T follicular helper cell (primary cell): ENCODE measurements around the gene ST8SIA1.

Experiments
- DNase-seq: peaks from one replicate; pipeline ENCODE4 v3.0.0-alpha.2; 2020; ENCODE audit warnings: low read depth

ST8SIA1 gene

DNA sequence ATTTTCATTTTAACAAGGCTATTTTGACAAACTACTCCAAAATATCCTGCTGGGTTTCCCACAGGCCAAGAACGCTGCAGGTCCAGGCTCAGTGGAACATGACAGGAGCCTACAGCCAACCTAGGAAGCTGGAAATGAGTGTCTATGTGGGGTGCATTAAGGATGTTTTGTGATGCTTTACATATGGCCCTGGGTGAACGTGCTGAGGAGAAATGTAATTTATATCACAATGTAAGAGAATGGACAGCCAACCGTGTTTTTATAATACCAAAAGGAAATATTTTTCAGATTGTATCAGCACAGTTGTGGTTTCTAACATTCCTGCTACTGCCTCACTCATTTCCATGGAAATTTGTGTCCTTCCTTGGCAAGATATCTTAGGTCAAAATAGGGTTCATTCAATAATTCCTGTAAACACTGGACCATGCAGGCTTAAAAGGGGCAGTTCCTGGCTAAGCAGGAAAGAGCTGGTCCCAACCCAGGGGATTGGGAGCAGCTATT is 51.5 kb downstream of the ST8SIA1 start:
- no peak for DNase-seq

DNA sequence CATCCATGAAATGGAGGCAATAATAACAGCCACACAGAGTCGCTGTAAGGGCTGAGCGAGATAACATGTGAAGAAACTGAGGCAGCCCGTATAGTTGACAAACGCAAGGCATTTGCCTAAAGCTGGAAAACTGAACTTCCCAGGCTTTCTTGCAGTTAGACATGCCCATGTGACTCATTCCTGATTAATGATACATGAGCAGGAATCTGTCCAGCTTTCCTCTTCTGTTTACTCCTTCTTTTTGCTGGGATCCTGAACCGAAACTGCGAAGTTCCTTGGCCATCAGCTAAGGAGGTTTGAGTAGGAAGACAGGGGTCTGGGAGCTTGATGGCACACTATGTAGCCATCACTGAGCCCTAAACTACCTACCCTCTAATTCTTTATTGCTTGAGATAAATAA is 52.2 kb downstream of the ST8SIA1 start:
- DNase-seq: no peak

DNA sequence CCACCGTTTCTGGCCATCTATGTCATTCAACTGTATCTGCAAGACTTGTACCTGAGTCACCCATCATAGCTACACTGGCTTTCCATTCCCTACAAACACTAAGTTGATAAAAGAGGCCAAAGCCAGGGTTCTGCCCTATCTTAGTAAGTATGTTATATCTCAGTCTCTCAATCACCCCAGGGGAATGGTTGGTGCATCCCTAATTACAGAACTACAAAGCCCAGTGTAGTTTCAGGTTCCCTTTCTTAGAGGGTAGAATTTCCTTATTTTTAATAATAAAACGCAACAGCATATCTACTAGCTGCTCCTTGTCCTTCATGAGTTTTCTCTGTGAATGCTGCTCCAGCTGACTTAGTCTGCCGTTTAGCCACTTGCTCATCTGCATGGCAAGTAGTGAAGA is 57.6 kb downstream of the ST8SIA1 start:
- no peak for DNase-seq

DNA sequence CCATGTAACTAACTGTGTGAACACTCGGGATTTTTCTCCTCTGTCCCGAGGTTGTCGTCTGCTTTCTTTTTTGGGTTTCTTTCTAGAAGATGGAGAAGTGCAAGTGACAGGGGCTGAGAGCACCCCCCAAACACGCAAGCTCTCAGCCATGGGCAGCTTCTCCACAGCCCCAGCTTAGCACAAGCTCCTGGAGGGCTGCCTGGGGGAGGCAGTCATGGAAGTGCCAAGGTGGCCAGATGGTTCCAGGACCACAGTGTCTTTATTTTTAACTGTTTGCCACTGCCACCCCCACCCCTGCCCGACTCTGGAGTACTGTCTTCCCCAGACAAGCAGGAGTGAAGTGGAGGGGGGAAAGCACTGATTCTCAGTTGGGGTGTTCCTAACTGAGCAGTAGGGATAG is 58.2 kb downstream of the ST8SIA1 start:
- DNase-seq: no peak

DNA sequence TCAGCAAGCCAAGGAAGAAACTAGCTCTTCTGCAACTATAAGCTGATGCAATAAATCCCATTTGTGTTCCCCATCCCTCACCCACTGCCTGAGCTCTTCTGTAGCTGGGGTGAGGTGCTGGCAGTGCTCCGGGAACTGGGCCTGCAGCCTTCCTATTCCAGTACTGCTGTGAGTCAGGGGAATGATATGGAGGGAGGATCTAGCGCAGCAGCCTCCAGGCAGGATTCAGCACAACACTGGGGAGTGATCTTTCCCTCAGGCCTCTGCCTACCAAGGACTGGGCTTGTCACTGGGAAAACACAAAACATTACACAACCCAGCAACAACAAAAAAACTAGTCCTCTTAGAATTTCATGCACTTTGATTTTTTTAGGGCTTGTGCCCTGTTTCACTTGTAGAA is 58.7 kb downstream of the ST8SIA1 start:
- DNase-seq: no peak

DNA sequence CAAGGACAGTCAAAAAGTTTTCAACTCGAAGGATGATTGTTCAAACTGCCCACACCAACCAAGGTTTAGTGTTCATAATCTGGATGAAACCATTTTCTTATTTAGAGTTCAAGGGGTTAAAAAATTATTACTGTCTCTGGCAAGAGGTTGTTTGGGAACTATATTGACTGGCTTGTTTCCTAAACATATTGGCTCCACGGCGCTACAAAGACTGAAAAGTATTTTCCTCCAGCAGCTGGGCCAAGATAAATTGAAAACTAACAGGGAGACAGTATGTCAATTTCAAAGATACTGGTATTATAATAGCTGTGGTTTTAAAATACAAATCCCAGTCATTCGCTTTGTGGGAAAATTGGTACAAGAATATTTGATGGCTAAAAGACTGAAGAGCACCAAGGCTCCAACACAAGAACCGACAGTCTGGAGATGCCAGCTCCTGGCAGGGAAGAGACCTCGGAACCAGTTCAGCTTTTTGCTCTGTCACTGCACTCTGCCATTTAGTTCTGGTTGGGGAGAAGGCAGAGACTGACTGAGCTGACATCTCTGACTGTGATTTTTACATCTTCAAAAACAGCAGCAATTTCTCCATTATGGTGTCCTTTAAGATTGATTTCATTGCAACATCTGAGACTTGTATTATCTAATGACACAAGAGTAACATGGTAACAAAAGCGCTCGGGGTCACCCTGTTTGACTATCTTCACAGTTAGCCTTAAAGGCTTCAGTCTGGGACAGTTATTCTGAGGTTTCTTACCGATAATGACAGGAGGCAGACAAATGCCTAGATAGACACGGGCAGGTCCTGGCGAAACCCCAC is 62.0 kb downstream of the ST8SIA1 start:
- no peak for DNase-seq

DNA sequence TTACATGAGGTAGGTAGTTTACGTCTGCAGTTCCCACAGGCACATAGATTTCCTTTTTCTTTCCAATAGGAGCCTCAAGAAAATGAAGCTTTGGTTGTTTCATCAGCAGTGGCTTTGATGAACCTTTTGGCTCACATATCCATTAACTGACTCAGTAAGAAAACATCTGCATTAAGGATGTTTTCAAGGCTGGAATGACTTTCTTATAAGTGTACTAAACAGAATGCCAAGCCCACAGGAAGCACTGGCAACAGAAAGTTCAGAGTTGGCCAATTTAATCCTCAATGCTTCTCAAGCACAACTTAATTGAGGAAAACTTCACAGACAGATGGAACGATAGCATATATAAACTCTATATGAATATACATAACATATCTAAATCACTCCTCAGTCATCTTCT is 63.5 kb downstream of the ST8SIA1 start:
- DNase-seq: no peak

DNA sequence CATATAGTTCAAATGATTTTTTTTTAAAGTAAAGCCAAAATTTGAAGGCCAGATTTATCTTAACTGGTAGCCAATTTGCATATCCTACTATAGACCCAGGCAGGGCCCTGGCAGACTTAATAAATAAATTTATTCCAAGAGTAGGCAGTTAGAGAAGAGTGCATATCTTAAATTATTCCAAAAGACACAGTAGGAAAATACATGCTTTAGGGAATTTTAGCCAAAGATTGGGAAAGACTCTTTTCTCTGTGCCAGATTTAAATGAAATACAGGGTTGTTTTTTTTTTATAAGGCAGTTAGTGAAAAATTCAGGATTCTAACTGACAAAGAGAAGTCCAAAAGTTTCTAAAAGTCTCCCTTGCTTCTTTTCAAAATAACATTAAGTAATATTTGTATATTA is 65.5 kb downstream of the ST8SIA1 start:
- DNase-seq: no peak

DNA sequence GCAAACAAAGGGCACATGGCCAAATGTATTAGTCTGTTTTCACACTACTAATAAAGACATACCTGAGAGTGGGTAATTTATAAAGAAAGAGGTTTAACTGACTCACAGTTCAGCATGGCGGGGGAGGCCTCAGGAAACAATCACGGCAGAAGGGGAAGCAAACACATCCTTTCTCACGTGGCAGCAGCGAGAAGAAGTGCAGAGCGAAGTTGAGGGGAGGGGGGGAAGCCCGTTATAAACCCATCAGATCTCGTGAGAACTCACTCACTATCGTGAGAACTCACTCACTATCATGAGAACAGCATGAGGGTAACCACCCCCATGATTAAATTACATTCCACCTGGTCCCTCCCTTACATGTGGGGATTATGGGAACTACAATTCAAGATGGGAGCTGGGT is 66.1 kb downstream of the ST8SIA1 start:
- DNase-seq: no peak

DNA sequence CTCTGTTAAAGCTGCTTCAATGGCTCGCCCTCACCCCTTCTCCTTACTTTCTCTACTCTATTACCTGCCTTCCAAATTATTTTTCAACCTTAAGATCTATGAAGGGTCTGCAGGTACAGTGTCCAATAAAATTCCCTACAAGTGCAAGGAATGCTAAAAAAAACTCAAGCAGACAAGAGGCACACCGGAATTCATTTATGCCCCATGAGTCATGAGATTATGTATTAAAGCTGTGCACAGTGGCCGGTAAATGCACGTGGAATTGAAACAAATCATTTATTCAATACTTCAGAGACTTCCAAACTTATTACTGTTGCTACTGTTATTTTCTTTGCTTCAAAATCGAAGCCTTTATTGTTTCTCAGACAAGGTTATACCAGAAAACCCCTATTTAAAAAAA is 68.4 kb downstream of the ST8SIA1 start:
- no peak for DNase-seq

DNA sequence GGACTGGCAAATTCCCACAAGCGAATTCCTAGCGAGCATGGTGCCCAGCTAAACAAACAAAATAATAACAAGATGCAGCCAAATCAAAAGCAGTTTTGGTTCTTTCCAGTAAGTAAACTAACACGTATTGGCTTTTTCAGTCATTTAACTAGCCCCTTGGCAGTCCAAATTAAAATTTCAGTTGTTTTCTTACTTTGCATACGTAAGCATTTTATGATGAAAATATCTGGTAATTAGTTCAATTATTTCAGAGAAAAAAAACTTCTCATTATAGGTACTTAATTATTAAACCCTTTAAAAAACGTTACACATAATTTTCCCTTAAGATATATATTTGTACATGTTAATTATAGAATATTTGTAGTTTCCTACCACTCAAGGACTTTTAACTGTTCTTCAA is 70.1 kb downstream of the ST8SIA1 start:
- no peak for DNase-seq

DNA sequence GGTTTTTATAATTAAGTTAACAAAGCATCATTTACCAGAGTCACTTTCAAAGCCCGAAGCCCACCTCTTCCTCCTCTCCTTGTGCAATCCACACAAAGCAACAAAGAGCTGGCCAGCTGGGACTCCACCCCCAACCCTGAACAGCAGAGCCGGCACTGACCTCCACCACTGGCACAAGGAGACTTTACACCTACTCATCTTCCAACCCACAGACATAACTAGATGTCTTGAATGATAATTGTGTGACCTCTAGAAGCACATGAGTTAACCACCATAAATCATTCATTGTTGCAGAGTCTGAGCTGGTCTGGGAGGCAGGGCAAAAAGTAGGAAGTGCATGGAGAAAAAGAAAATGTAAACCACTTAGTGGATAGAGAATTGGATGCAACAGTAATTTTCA is 72.2 kb downstream of the ST8SIA1 start:
- no peak for DNase-seq

DNA sequence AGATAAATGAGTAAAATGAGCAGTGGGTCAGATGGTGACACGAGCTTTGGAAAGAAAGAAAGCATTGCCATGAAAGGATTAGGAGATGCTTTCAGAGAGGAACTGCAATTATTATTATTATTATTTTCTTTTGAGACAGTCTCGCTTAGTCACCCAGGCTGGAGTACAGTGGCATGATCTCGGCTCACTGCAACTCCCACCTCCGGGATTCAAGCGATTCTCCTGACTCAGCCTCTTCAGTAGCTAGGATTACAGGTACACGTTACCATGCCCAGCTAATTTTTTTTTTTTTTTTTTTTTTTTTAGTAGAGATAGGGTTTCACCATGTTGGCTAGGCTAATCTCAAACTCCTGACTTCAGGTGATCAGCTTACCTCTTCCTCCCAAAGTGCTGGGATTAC is 77.4 kb downstream of the ST8SIA1 start:
- no peak for DNase-seq

DNA sequence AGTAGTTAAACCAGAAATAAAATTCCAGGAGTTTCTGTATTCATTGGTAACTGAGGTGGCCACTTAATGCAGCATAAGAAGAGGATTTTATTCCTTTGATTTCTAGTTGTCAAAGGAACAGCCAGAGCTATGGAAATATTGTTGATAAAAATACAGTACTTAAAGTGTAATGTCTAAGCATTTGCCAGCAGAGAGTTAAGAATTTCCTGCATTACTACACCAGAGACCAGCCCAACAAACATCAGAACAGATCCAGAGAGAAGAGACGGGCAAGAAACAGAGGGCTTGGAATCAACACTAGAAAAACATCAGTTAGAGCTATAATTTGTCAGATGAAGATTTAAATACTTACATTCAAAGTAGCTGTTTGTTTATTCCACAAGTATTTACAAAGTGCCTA is 77.9 kb downstream of the ST8SIA1 start:
- no peak for DNase-seq

DNA sequence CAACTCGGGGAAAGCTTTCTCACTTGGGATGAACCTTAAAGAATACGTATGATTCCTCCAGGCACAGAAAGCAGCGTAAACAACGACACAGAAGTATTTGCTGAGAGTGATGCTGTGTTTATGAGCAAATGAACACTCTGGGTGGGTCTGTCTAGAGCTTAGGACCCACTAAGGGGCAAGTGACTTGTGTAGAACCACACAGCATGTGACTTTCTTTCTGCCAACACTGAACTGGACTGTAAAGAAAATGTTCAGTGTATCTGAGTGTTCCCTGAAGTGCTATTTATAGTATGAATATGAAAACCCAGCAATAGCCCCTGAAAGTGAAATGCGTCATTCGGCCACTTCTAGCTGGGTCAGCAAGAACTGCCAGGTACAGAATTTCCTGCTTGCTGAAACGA is 78.5 kb downstream of the ST8SIA1 start:
- no peak for DNase-seq

DNA sequence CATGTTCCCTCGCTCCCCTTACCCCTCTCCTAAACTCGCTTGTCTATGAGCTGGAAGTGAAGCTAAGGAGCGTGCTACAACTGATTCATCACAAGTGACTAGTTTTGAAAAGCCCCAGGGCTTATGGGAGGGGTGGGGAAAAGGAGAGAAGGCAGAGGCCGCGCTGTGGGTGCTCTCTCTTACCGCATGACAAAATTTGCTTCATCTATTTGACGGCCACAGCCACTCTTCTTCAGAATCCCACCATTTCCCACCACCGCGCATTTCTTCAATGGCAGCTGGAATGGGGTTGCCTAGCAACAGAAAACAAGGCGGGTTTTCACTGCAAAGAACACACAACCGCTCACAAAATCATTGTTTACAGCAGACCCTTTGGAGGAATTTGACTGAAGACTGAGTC is 79.4 kb downstream of the ST8SIA1 start:
- no peak for DNase-seq

DNA sequence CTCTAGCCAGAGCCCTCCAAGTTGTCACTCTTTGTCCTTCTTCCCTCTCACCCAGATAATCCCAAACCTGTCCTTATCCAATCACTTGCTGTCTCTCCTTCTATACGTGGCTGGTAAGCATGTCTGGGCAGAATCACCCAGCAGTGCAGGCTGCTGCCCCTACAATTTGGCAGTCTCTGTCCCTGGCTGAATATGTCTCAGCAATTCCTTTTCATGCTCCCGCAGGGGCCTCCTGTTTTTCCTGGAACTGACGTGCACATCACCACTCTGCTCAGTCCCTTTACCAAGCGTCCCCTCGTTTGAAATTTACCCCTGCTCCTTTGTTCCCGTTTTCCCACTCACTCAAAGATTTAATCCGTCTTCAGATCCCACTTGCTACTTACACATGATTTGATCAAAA is 80.0 kb downstream of the ST8SIA1 start:
- no peak for DNase-seq

DNA sequence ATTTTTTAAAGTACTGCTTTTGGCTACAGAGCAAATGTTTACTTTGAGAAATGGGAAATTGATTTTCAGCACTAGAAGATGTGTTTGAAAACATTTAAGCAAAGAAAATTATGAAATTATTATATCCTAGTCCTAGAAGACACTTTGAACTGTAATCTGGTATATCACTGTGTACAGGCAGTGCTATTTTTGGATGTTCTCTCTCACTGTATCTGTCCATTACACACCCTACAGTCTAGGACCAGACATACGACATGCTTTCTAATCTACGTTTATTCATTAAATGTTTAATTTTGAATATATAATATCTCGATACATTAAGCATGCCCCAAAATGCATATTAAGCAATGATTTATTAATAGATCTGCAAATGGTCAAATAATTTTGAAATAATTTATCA is 82.5 kb downstream of the ST8SIA1 start:
- DNase-seq: no peak

DNA sequence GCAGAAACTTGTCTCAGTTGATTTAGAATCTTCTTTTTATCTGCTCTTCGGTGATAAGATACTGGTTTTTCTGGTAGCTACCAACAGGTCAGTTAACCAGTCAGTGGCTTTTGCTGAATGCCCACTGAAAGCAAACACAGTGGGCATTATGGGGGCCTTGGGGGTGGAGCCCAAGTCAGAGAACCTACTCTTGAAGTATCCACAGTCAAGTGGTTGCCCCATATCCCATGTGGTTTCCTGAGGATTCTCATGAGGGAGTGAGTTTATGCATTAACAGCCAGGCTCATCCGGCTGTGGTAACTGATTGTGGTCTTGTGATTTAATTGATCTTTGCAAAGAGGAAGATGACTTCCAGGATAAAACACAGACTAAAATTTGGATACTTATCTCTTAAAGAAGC is 83.7 kb downstream of the ST8SIA1 start:
- DNase-seq: no peak

DNA sequence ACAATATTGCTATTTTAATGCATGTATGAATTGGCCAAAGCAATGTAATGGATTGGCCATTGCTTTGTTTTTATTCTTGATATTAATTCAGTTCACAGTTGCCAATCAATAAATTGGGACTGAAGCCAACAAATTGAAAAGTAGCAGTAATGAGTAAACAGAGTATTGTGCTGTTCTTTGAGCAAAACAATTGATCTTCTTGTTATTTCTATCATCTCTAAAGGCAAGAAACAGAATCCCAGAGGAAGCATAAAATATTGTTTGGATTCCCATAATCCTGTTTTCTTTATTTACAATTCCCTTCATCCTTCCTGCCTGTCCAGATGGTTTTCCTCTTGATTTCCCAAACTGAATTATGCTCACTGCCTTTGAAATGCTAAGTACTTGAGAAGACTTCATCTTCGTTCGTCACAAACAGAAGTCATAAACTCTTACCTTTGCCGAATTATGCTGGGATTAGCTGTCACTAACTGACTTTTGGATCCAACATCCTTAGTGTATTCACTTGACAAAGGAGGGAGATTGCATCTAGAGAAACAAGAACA is 85.9 kb downstream of the ST8SIA1 start:
- no peak for DNase-seq

DNA sequence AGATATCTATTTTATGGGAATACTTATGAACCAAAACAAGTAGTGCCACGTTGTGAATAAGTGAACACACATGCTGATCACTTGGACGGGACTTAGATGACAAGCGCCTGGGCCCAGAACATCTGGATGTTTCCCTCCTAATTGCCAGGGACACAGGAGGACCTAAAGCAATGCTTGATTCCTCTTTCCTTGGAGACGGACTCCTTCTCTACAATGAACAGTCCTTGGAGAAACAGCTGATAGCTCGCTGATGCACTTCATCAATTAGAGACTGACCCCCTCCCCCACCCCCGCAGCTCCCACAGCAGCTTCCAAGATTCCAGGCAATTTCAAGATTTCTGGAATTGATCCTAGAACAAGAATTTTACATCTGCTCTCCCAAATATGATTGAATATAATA is 86.4 kb downstream of the ST8SIA1 start:
- DNase-seq: no peak

DNA sequence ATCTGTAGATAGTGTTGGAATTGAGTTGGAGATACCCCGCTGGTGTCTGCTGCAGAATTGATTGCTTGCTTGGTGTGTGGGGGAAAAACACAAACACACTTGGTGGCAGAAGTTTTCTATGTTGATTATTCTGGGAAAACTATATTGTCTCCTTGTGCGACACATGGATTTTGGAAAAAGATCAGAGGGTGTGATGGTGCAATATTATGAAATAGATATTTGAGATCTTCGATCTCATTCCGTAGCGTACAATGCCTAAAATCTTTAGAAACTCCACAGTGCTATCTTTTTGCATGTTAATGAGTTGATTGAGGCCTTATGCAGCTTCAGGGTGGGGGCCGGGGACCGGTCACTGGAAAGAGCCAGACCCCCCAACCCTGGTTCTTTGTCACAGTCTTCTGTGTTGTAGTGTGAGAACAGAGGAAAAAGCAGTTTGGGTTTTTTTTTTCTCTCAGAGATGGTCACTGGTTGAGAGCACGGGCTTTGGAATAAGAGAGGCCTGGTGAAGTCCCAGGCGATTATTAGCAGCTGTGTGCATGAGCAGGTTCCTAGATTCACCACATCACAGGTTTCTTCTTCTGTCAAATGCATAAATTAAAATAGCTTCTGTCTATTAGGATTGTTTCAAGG is 88.2 kb downstream of the ST8SIA1 start:
- no peak for DNase-seq

DNA sequence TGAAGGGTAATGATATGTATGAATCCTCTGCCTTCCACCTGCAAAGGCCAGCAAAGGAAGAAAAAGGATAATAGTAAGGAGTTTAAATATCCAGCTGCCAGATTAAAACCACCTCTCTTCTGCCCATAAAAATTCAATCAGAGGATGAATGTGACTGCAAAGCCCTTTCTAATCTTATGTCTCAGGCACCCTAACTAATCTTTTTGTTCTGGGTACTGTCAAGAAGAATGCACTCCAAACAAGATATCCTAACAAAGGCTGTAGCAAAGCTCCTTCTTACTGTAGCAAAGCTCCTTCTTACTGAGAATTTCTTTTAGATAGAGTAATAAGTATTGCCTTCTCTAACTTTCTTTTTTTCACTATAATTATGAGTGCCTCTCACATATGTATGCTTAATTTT is 91.8 kb downstream of the ST8SIA1 start:
- no peak for DNase-seq
